CD4-positive, alpha-beta T cell treated with Interleukin-15 for 1 hour (primary cell): ENCODE measurements around the gene PLK3.
"Not testable (repeated sequence)": the region's sequence is repeated elsewhere in the genome, so short reads cannot be mapped to it uniquely, and the experiment has no call there.

Source experiments
- DNase-seq: peaks from one replicate; pipeline ENCODE4 v3.0.0-alpha.2; 2020

Gene PLK3

GRCh38 chr1:44829506-44830384 lies 29.6 kb downstream of the PLK3 start:
- no peak for DNase-seq

- DNase-seq: no peak
Observed at GRCh38 chr1:44830900-44831304, 30.7 kb downstream of the PLK3 start.

GRCh38 chr1:44831516-44831915 lies 31.3 kb downstream of the PLK3 start:
- DNase-seq: no peak

- DNase-seq: no peak
Observed at GRCh38 chr1:44832056-44832705, 32.0 kb downstream of the PLK3 start.

GRCh38 chr1:44834328-44834727 lies 34.2 kb downstream of the PLK3 start:
- DNase-seq: no peak

GRCh38 chr1:44835738-44836675 lies 35.8 kb downstream of the PLK3 start:
- DNase-seq: peak; percentile 82

- not testable (repeated sequence) for DNase-seq
Observed at GRCh38 chr1:44838294-44838693, 38.1 kb downstream of the PLK3 start.

- DNase-seq: no peak
Observed at GRCh38 chr1:44839576-44839975, 39.4 kb downstream of the PLK3 start.

GRCh38 chr1:44842486-44842861 lies 42.3 kb downstream of the PLK3 start:
- DNase-seq: no peak

GRCh38 chr1:44842862-44843655 lies 42.9 kb downstream of the PLK3 start, which contains the start of gene PTCH2:
Gene PTCH2 (minus strand): TSS chr1:44843253. CDS start chr1:44842932, 321 bp downstream.
- no peak for DNase-seq

GRCh38 chr1:44846985-44847384 lies 46.8 kb downstream of the PLK3 start:
- DNase-seq: no peak

- no peak for DNase-seq
Observed at GRCh38 chr1:44847845-44848244, 47.7 kb downstream of the PLK3 start.

GRCh38 chr1:44848456-44849181 lies 48.4 kb downstream of the PLK3 start:
- DNase-seq: no peak

GRCh38 chr1:44849575-44850132 lies 49.5 kb downstream of the PLK3 start:
- no peak for DNase-seq

GRCh38 chr1:44851308-44851707 lies 51.1 kb downstream of the PLK3 start:
- no peak for DNase-seq

- DNase-seq: no peak
Observed at GRCh38 chr1:44853201-44853600, 53.0 kb downstream of the PLK3 start.

- DNase-seq: no peak
Observed at GRCh38 chr1:44854970-44855369, 54.8 kb downstream of the PLK3 start.
